Lung (tissue), 12 donors: ENCODE measurements around the gene ZNF846. TPM values are rescaled to one million over a fixed set of nuclear protein-coding genes. Genes with fewer than 3 reads are reported as not detected.
"Not testable (repeated sequence)": the region's sequence is repeated elsewhere in the genome, so short reads cannot be mapped to it uniquely, and the experiment has no call there.

Experiments
- ATAC-seq: fragments of 200-7000 bp; cut with Tn5 transposase; one replicate; pipeline ENCODE4 v1.9.1; 2020; ENCODE audit warnings: moderate number of reproducible peaks; ENCODE audit not compliant: insufficient read depth, low FRiP score
- DNase-seq, 3 donors: peaks; one replicate each; pipeline ENCODE4 v3.0.0-alpha.2; 2013 to 2017
- H3K27ac ChIP-seq, 2 donors: one replicate each; pipeline ENCODE4 v1.5.1; 2013; ENCODE audit warnings: mild to moderate bottlenecking in 2 of 2, moderate library complexity in 2 of 2, control low read depth in 1 of 2, inconsistent platforms in 1 of 2, low read depth in 1 of 2, low read length in 1 of 2
- H3K27me3 ChIP-seq, 3 donors: one replicate each; pipeline ENCODE4 v1.5.1; 2013; ENCODE audit warnings: low read length in 2 of 3; ENCODE audit not compliant: control insufficient read depth in 3 of 3, insufficient read depth in 3 of 3
- H3K36me3 ChIP-seq, 4 donors: one replicate each; pipeline ENCODE4 v1.5.1; 2013; ENCODE audit warnings: low read length in 4 of 4, mild to moderate bottlenecking in 1 of 4, moderate library complexity in 1 of 4; ENCODE audit not compliant: control insufficient read depth in 4 of 4, insufficient read depth in 4 of 4
- H3K4me1 ChIP-seq, 5 donors: one replicate each; pipeline ENCODE4 v1.5.1; 2013; ENCODE audit warnings: low read length in 5 of 5, mild to moderate bottlenecking in 2 of 5, moderate library complexity in 1 of 5; ENCODE audit not compliant: control insufficient read depth in 5 of 5, insufficient read depth in 5 of 5
- H3K4me3 ChIP-seq: one replicate; pipeline ENCODE4 v1.5.1; 2013; ENCODE audit warnings: mild to moderate bottlenecking, control low read depth, moderate library complexity
- H3K9ac ChIP-seq, 2 donors: one replicate each; pipeline ENCODE4 v1.5.1; 2013; ENCODE audit warnings: low read length in 2 of 2, control low read depth in 1 of 2; ENCODE audit not compliant: insufficient read depth in 1 of 2
- H3K9me3 ChIP-seq, 4 donors: one replicate each; pipeline ENCODE4 v1.5.1; 2013; ENCODE audit warnings: low read length in 3 of 4, mild to moderate bottlenecking in 1 of 4, moderate library complexity in 1 of 4; ENCODE audit not compliant: control insufficient read depth in 4 of 4, insufficient read depth in 3 of 4
- WGBS, 2 donors: extraction: QIAGEN DNeasy Blood & Tissue Kit; methylation state at CpG; one replicate each; pipeline ENCODE4 v1.1.7; 2013; 5-methylcytosine and 5-hydroxymethylcytosine counted together
- polyA plus RNA-seq, 2 donors: library from polyadenylated mRNA; stranded (reverse); fragments of 200-250 nt; gene quantifications; one replicate each; pipeline ENCODE4 v1.2.1, GENCODE V29; 2013
- total RNA-seq, 2 donors: library from RNA; depleted of rRNA in 1 of 2; stranded (reverse); fragments of >200 nt in 1 of 2; gene quantifications; one replicate each; pipeline ENCODE4 v1.2.1, GENCODE V29; 2014 to 2021
- TF ChIP-seq, protein P1 (sequence below): IDR thresholded peaks from 2 replicates; pipeline ENCODE4 v1.5.1; 2012; ENCODE audit warnings: mild to moderate bottlenecking; ENCODE audit errors: control extremely low read depth, extremely low read depth
- donor health status: control.
- donor health status: control.
- donor health status: Bipolar disorder and iron deficiency.
- donor health status: healthy.
- donor health status: DM: yes; HTN: yes; CAD: no.

Gene ZNF846
- total and polyA plus RNA-seq, 4 donors, result 3.2 to 30.9 (median 8.9) TPM

- ATAC-seq, result no peak
These were observed 26.9 kb downstream of the ZNF846 start for GRCh38 chr19:9741476-9742171.

DNA sequence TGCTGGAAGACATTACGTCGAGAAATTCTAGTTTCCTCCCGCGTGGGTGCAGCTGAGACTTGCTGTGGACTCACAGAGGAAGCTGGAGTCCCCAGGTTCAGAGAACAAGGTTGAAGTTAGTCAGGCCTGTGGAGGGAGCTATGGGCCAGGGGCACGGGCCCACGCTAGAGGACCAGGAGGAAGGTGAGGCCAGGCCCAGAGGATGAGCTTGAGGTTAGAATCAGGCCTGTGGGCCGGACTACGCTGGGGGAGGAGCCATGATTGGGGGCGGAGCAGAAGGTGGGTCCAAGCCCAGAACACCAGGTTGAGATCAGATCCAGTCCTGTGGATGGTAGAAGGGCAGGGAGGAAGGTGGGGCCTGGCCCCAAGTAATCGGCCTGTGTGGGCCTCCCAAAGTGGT is 32.6 kb downstream of the ZNF846 start:
- TF ChIP-seq, protein P1, sequence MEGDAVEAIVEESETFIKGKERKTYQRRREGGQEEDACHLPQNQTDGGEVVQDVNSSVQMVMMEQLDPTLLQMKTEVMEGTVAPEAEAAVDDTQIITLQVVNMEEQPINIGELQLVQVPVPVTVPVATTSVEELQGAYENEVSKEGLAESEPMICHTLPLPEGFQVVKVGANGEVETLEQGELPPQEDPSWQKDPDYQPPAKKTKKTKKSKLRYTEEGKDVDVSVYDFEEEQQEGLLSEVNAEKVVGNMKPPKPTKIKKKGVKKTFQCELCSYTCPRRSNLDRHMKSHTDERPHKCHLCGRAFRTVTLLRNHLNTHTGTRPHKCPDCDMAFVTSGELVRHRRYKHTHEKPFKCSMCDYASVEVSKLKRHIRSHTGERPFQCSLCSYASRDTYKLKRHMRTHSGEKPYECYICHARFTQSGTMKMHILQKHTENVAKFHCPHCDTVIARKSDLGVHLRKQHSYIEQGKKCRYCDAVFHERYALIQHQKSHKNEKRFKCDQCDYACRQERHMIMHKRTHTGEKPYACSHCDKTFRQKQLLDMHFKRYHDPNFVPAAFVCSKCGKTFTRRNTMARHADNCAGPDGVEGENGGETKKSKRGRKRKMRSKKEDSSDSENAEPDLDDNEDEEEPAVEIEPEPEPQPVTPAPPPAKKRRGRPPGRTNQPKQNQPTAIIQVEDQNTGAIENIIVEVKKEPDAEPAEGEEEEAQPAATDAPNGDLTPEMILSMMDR, result no peak

More at GRCh38 chr19:9741476-9742171, 26.9 kb downstream of the ZNF846 start:
- Histone ChIP-seq H3K27me3 (no peaks in the 10 kb centered on the region), H3K4me3 (no peak overlapping the region), H3K9me3 (peaks cover 0 to 2% (median 0%) of the 10 kb centered on the region in 4 donors), H3K27ac (no peak overlapping the region), H3K4me1 (no peaks in the 10 kb centered on the region), H3K36me3 (peaks cover 0 to 4% (median under 1%) of the 10 kb centered on the region in 4 donors), H3K9ac (no peak overlapping the region)
- TF ChIP-seq, protein P1, result no peak
- DNase-seq, result no peak
- 88 to 97% methylated on average over 5 of the region's 5 CpGs for WGBS, 2 donors

GRCh38 chr19:9730056-9730455 is 38.5 kb downstream of the ZNF846 start:
- H3K27ac ChIP-seq, DNase-seq, H3K4me3 ChIP-seq, H3K9me3 ChIP-seq, H3K36me3 ChIP-seq, H3K9ac ChIP-seq, ATAC-seq, H3K27me3 ChIP-seq, H3K4me1 ChIP-seq: not testable (repeated sequence)
- 94 to 98% methylated on average over 10 of the region's 10 CpGs for WGBS, 2 donors

More for the DNA sequence above, 32.6 kb downstream of the ZNF846 start:
- Histone ChIP-seq H3K27me3 (no peaks in the 10 kb centered on the region), H3K27ac (no peak overlapping the region), H3K9me3 (peaks cover 0 to 3% (median 0%) of the 10 kb centered on the region in 4 donors), H3K9ac (no peak overlapping the region), H3K4me1 (no peaks in the 10 kb centered on the region), H3K36me3 (no peaks in the 10 kb centered on the region), H3K4me3 (no peak overlapping the region)
- DNase-seq (no peak), ATAC-seq (no peak)
- 93 to 96% methylated on average over 10 of the region's 10 CpGs for WGBS, 2 donors

- DNase-seq (no peak), ATAC-seq (no peak)
- Histone ChIP-seq H3K9me3 (no peaks in the 10 kb centered on the region), H3K9ac (no peak overlapping the region), H3K27me3 (no peaks in the 10 kb centered on the region), H3K4me3 (no peak overlapping the region), H3K36me3 (no peaks in the 10 kb centered on the region), H3K4me1 (no peaks in the 10 kb centered on the region), H3K27ac (no peak overlapping the region)
- 68 to 69% methylated on average over 4 of the region's 4 CpGs for WGBS, 2 donors
- TF ChIP-seq, protein P1, result no peak
These were observed 39.4 kb downstream of the ZNF846 start for GRCh38 chr19:9729162-9729561.
